Neural cell (in vitro differentiated cells): Measurements from ENCODE around the gene FOXL2. TPM values are rescaled to one million over a fixed set of nuclear protein-coding genes. Genes with fewer than 3 reads are reported as not detected.

ENCODE experiments used
- H2AFZ ChIP-seq: fragments of 200-600, 300-800 bp; sonication (generic), shearing (Covaris generic); 2 replicates; pipeline ENCODE4 v1.6.0; 2014; ENCODE audit warnings: low read depth, mild to moderate bottlenecking, antibody characterized with exemption, low read length, moderate library complexity
- H3F3A ChIP-seq: fragments of 200-600 bp; shearing (Covaris generic); 2 replicates; pipeline ENCODE4 v1.6.1; 2016; ENCODE audit warnings: mild to moderate bottlenecking, moderate library complexity, mixed read lengths, antibody characterized with exemption, low read length; ENCODE audit not compliant: insufficient read depth, poor library complexity, severe bottlenecking
- H3K27ac ChIP-seq: fragments of 200-600, 300-800 bp; sonication (generic), shearing (Covaris generic); 2 replicates; pipeline ENCODE4 v1.5.1; 2014; ENCODE audit warnings: mild to moderate bottlenecking, low read length, moderate library complexity
- H3K27me3 ChIP-seq: fragments of 300-800, 200-600 bp; sonication (generic), shearing (Covaris generic); 2 replicates; pipeline ENCODE4 v1.6.0; 2014; ENCODE audit warnings: mild to moderate bottlenecking, low read depth, low read length, moderate library complexity; ENCODE audit not compliant: insufficient read depth
- H3K36me3 ChIP-seq: fragments of 300-800, 200-600 bp; sonication (generic), shearing (Covaris generic); 2 replicates; pipeline ENCODE4 v1.5.1; 2014; ENCODE audit warnings: mild to moderate bottlenecking, antibody characterized with exemption, low read length, moderate library complexity; ENCODE audit not compliant: insufficient read depth
- H3K4me2 ChIP-seq: fragments of 300-800, 200-600 bp; sonication (generic), shearing (Covaris generic); 2 replicates; pipeline ENCODE4 v1.6.0; 2014; ENCODE audit warnings: mild to moderate bottlenecking, low read length
- H3K4me3 ChIP-seq: fragments of 300-800, 200-600 bp; sonication (generic), shearing (Covaris generic); 2 replicates; pipeline ENCODE4 v1.5.1; 2014; ENCODE audit warnings: mild to moderate bottlenecking, low read length, moderate library complexity
- H3K79me2 ChIP-seq: fragments of 200-600 bp; shearing (Covaris generic); replicated peaks from 2 replicates; pipeline ENCODE4 v1.6.0; 2014; ENCODE audit warnings: mild to moderate bottlenecking, low read length, moderate library complexity; ENCODE audit not compliant: insufficient read depth
- H3K9ac ChIP-seq: fragments of 300-800, 200-600 bp; sonication (generic), shearing (Covaris generic); 2 replicates; pipeline ENCODE4 v1.6.1; 2016; ENCODE audit warnings: mild to moderate bottlenecking, low read length, mixed read lengths
- H3K9me2 ChIP-seq: fragments of 200-600 bp; shearing (Covaris generic); 2 replicates; pipeline ENCODE4 v1.6.1; 2016; ENCODE audit warnings: mild to moderate bottlenecking, low read length, mixed read lengths; ENCODE audit not compliant: insufficient read depth
- H3K9me3 ChIP-seq: fragments of 200-600, 300-800 bp; sonication (generic), shearing (Covaris generic); 2 replicates; pipeline ENCODE4 v1.6.1; 2016; ENCODE audit warnings: mild to moderate bottlenecking, mixed run types, low read length, moderate library complexity, mixed read lengths
- H4K20me1 ChIP-seq: fragments of 200-600 bp; shearing (Covaris generic); 2 replicates; pipeline ENCODE4 v1.6.1; 2016; ENCODE audit warnings: mild to moderate bottlenecking, mixed run types; ENCODE audit not compliant: insufficient read depth
- CTCF ChIP-seq: fragments of 450-650 bp; IDR thresholded peaks from 2 replicates; pipeline ENCODE4 v1.5.1; 2014; ENCODE audit warnings: antibody characterized with exemption, mild to moderate bottlenecking, moderate library complexity; ENCODE audit not compliant: poor library complexity, severe bottlenecking
- EP300 ChIP-seq: fragments of 450-650 bp; conservative IDR thresholded peaks from 2 replicates; pipeline ENCODE4 v1.6.1; 2014; ENCODE audit warnings: antibody characterized with exemption, mild to moderate bottlenecking, moderate library complexity; ENCODE audit not compliant: poor library complexity, severe bottlenecking
- EZH2 ChIP-seq: fragments of 200-600, 300-800 bp; shearing (Covaris generic), sonication (generic); IDR thresholded peaks from 2 replicates; pipeline ENCODE4 v1.6.1; 2014; ENCODE audit warnings: antibody characterized with exemption, low read length, borderline replicate concordance, mild to moderate bottlenecking; ENCODE audit not compliant: insufficient read depth, poor library complexity, severe bottlenecking
- MXI1 ChIP-seq: fragments of 450-650 bp; conservative IDR thresholded peaks from 2 replicates; pipeline ENCODE4 v1.6.1; 2014; ENCODE audit warnings: antibody characterized with exemption, mild to moderate bottlenecking; ENCODE audit not compliant: poor library complexity, severe bottlenecking
- POLR2AphosphoS5 ChIP-seq: IDR thresholded peaks from 2 replicates; pipeline ENCODE4 v1.6.1; 2012
- RAD21 ChIP-seq: fragments of 450-650 bp; conservative IDR thresholded peaks from 2 replicates; pipeline ENCODE4 v1.6.1; 2014; ENCODE audit warnings: antibody characterized with exemption, mild to moderate bottlenecking, moderate library complexity
- SMC3 ChIP-seq: fragments of 450-650 bp; conservative IDR thresholded peaks from 2 replicates; pipeline ENCODE4 v1.6.1; 2014; ENCODE audit warnings: antibody characterized with exemption, mild to moderate bottlenecking, moderate library complexity; ENCODE audit not compliant: poor library complexity
- TAF1 ChIP-seq: IDR thresholded peaks from 2 replicates; pipeline ENCODE4 v1.6.1; 2012; ENCODE audit warnings: low read depth
- polyA plus RNA-seq: library from polyadenylated mRNA; depleted of rRNA; stranded (reverse); fragments of >200 nt; gene quantifications from 2 replicates; pipeline ENCODE4 v1.2.3, GENCODE V29; 2014
- TF ChIP-seq, protein P1 (sequence below): IDR thresholded peaks from 2 replicates; pipeline ENCODE4 v1.6.1; 2012; ENCODE audit warnings: borderline replicate concordance

The FOXL2 gene
- polyA plus RNA-seq, 1 donor from 2014 or later = not detected

GRCh38 chr3:138937690-138938055, 9.3 kb downstream of the FOXL2 start:
- H3F3A ChIP-seq = no peaks in the 10 kb centered on the region
- H3K9me3 ChIP-seq = no peaks in the 10 kb centered on the region
- H4K20me1 ChIP-seq = no peaks in the 10 kb centered on the region
- TF ChIP-seq POLR2AphosphoS5 (no peak), EP300 (no peak), EZH2 (no peak), MXI1 (no peak), SMC3 (no peak), TAF1 (no peak), CTCF (no peak), RAD21 (no peak)
- TF ChIP-seq, protein P1, sequence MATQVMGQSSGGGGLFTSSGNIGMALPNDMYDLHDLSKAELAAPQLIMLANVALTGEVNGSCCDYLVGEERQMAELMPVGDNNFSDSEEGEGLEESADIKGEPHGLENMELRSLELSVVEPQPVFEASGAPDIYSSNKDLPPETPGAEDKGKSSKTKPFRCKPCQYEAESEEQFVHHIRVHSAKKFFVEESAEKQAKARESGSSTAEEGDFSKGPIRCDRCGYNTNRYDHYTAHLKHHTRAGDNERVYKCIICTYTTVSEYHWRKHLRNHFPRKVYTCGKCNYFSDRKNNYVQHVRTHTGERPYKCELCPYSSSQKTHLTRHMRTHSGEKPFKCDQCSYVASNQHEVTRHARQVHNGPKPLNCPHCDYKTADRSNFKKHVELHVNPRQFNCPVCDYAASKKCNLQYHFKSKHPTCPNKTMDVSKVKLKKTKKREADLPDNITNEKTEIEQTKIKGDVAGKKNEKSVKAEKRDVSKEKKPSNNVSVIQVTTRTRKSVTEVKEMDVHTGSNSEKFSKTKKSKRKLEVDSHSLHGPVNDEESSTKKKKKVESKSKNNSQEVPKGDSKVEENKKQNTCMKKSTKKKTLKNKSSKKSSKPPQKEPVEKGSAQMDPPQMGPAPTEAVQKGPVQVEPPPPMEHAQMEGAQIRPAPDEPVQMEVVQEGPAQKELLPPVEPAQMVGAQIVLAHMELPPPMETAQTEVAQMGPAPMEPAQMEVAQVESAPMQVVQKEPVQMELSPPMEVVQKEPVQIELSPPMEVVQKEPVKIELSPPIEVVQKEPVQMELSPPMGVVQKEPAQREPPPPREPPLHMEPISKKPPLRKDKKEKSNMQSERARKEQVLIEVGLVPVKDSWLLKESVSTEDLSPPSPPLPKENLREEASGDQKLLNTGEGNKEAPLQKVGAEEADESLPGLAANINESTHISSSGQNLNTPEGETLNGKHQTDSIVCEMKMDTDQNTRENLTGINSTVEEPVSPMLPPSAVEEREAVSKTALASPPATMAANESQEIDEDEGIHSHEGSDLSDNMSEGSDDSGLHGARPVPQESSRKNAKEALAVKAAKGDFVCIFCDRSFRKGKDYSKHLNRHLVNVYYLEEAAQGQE = no peak
- H3K36me3 ChIP-seq = no peaks in the 10 kb centered on the region
- H3K79me2 ChIP-seq = no peaks in the 10 kb centered on the region
- peaks cover 96% of the 10 kb centered on the region for H3K27me3 ChIP-seq
- no peaks in the 10 kb centered on the region for H3K9me2 ChIP-seq
- H3K9ac ChIP-seq = no peak overlapping the region
- no peak overlapping the region for H3K4me2 ChIP-seq
- peak overlapping the region; percentile 32 for H3K4me3 ChIP-seq
- no peak overlapping the region for H3K27ac ChIP-seq
- H2AFZ ChIP-seq = no peak overlapping the region

DNA sequence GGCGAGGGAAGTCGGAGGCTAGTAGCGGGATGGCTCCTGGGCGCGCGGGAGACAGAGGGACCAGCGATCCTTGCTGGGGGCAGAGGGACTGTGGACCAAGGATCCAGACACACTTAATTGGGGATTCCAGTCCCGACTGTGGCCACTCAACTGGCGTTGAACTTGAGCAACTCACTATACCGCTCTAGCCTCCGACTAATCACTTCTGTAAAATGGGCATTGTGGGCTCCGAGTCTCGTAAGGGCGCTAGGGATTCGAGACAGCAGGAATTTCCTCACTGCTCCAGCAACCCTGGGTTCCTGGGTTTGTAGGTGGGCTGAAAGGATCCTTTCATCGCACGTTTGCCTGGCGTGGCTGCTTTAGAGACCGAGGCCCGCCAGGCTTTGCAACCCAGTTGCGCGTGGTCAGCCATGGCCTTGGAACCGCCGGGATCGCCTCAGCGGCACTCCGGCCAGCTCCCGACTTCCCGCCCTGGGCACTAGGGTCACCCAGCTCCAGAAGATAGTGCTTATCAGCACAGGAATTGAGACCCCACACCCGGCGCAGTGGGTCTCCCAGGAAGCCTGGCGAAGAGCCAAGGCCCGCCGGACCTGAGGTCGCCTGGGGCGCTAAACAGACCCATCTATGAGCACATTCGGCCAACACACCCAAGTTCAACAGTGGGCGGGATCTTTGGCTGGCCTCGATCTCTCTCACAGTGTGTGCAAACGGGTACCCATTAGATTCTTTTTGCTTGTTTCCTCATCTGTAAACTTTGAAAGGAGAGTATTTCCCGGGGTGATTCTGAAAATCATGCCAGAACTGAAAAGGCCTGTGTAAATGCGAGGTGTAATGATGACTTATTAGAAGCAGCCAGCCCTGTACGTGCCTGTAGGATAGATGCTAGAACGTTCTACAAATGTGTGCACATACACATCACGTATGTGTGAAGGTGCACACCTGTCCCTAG, 9.9 kb downstream of the FOXL2 start:
- Histone ChIP-seq H3K9me3 (no peaks in the 10 kb centered on the region), H3K27me3 (peaks cover 89% of the 10 kb centered on the region), H3K4me3 (peak overlapping the region; percentile 70), H3F3A (no peaks in the 10 kb centered on the region), H2AFZ (no peak overlapping the region), H4K20me1 (no peaks in the 10 kb centered on the region), H3K79me2 (no peaks in the 10 kb centered on the region), H3K4me2 (no peak overlapping the region), H3K27ac (no peak overlapping the region), H3K9ac (no peak overlapping the region), H3K9me2 (no peaks in the 10 kb centered on the region), H3K36me3 (no peaks in the 10 kb centered on the region)
- TF ChIP-seq SMC3 (no peak), RAD21 (no peak), EP300 (no peak)
